Activated T-cell treated with anti-CD3 and anti-CD28 coated beads, Interleukin-2, amount 50 U/mL, for 48 hours (primary cell): ENCODE data around the gene USP51.
A peak's percentile ranks its signal among the peaks of the same experiment; 100 is the strongest.
"Not testable (repeated sequence)": the region's sequence is repeated elsewhere in the genome, so short reads cannot be mapped to it uniquely, and the experiment has no call there.

ENCODE experiments used
- DNase-seq, 2 experiments: peaks; one replicate each; pipeline ENCODE4 v3.0.0-alpha.2; 2020

Gene USP51

DNA sequence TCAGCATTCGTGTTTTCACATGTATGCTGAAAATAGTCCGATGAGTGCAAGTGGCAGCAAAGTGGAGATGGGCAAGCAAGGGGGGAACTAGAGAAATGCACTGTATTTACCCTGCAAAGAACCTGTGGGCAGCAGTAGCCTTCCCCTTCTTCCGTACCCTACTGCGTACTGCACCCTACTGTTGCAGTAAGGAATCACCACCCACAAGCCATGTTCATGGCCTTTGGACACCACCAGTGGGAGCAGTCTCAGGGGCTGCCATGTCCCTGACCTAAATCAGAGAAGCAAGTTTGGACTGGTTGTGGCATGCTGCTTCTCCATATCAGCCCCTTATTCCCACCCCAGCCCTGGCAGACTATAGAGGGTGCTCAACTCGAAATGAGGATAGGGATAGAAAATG lies 25.6 kb downstream of the USP51 start:
- not testable (repeated sequence) for DNase-seq

DNA sequence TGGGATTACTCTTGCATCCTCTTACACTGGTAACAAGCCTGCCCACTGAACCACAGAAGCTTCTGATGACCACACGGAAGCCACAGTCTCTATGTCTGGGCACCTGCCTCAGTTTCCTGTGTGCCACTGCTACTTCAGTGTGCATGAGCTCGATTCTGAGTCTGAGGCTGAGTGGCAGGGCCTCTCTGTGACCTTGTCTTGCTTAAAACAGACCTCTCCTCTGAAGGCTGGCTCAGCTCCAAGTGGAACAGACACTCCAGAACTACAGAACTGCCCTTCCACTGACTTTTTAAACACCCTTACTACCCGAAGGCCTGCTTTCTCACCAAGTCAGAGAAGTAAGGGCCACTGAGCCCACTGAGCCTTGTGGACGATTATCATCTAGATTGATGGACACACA lies 29.7 kb downstream of the USP51 start:
- not testable (repeated sequence) for DNase-seq

DNA sequence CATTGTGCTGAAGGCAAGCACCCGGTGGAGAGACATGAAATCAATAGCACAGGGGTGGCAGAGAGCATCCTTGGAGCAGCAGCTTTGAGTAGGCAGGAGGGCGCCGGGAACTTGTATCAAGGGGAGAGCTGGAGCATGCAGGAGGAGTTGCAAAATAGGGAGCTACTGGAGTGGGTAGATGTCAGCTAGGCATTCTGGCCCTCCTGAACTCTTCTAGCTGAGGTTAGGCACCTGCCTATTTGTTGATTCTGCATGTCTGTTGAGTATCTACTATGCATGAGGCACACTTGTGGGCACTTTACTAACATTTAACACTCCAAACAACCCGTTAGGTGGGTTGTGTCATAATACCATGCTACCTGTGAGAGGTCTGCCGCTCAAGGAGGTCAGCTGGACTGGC lies 30.2 kb downstream of the USP51 start:
- not testable (repeated sequence) for DNase-seq

- DNase-seq, result not testable (repeated sequence)
These were observed 33.9 kb downstream of the USP51 start for GRCh38 chrX:55455708-55456107.

GRCh38 chrX:55452833-55453124 lies 36.9 kb downstream of the USP51 start:
- DNase-seq, result no peak

DNA sequence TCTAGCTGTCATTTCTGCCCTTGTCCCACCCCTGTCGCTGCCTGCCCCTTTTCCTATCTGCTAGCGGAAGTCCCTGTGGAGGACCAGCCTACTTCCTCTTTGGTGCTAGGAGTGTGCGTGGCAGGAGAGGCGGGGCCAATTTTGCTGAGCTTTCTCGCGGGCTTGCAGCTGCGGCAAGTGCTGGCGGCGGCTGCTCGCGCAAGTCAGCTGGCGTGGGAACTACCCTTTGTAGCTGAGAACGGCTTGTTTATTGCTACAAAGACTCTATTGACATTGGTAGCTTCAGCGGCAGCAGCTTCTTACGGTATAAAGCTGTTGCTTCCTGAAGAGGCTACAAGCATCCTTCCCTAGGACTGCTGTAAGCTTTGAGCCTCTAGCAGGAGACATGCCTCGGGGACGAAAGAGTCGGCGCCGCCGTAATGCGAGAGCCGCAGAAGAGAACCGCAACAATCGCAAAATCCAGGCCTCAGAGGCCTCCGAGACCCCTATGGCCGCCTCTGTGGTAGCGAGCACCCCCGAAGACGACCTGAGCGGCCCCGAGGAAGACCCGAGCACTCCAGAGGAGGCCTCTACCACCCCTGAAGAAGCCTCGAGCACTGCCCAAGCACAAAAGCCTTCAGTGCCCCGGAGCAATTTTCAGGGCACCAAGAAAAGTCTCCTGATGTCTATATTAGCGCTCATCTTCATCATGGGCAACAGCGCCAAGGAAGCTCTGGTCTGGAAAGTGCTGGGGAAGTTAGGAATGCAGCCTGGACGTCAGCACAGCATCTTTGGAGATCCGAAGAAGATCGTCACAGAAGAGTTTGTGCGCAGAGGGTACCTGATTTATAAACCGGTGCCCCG lies 37.4 kb downstream of the USP51 start, which contains the start of gene MAGEH1:
Gene MAGEH1, plus strand, starts transcription at position 138 of the 843 bp plus-strand sequence. Its CDS starts 248 bp downstream, at position 386.
- peak; percentile 73 to 83 for DNase-seq

DNA sequence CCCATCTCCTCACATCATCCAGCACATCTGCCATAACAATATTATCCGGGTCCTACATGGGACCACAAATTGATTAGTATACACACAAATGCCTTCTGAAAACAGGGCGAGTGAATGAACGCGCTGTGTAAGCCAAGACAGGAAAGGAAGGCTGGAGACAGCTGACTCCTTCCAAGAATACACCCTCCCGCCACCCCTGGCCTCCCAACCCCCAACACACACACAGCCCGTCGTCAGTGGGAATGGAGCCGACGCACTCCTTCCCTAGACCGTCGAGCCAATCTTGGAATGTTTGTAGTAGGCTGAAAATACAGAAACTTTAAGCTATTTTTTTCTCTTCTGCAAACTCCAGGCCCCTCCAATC lies 38.0 kb downstream of the USP51 start:
- DNase-seq, result no peak

- DNase-seq, result no peak
These were observed 38.5 kb downstream of the USP51 start for GRCh38 chrX:55451141-55451540.

- DNase-seq, result no peak
These were observed 39.4 kb downstream of the USP51 start for GRCh38 chrX:55450259-55450658.

DNA sequence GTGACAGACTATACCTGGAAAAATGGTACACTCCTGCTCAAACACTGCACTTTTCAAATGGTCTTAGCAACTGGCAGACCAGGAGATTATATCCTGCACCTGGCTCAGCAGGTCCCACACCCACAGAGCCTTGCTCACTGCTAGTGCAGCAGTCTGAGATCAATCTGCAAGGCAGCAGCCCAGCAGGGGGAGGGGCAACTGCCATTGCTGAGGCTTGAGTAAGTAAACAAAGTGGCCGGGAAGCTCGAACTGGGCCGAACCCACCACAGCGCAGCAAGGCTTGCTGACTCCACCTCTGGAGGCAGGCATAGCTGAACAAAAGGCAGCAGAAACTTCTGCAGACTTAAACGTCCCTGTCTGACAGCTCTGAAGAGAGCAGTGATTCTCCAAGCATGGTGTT lies 46.2 kb downstream of the USP51 start:
- not testable (repeated sequence) for DNase-seq
